ENCODE data around the gene BOD1L1.

Gene BOD1L1

DNA sequence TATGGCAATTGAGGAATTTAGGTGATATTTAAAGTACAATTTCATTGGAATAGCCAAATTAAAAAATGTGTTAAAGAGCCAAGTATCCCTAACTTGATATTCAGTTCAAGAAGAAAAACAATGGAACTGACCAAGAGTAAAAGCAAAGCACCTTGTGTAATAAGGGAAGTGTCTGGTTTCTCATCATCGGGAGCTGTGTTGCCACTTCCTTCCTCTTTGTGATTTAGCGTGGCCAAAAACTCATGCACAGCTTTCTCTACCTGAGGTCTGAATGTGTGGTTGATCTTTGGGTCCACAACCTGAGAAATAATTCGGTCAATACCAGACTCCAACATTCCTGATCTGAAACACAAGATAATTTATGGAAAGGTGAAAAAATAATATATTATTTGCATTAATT is 12.4 kb downstream of the BOD1L1 start:
- H3F3A ChIP-seq (ENCODE audit: insufficient read depth, low read length), result no peaks in the 10 kb centered on the region
- no peak overlapping the region for H3K4me2 ChIP-seq (ENCODE audit: low read length)
- peaks cover 57% of the 10 kb centered on the region for H3K36me3 ChIP-seq (ENCODE audit: insufficient read depth, low read length)
- H4K20me1 ChIP-seq (ENCODE audit: insufficient read depth, low read length), result no peaks in the 10 kb centered on the region
- peaks cover 39% of the 10 kb centered on the region for H3K4me1 ChIP-seq (ENCODE audit: insufficient read depth, low read length, severe bottlenecking)
- no peaks in the 10 kb centered on the region for H3K79me2 ChIP-seq (ENCODE audit: insufficient read depth, low read length)
- peak overlapping the region; percentile 46 for H3K27ac ChIP-seq (ENCODE audit: low read depth, low read length, poor library complexity, severe bottlenecking)
- H3K9me3 ChIP-seq (ENCODE audit: low read length), result no peaks in the 10 kb centered on the region
- no peaks in the 10 kb centered on the region for H3K9me2 ChIP-seq (ENCODE audit: low read depth, low read length)
- no peaks in the 10 kb centered on the region for H3K27me3 ChIP-seq (ENCODE audit: insufficient read depth, low read length)
- no peak overlapping the region for H3K9ac ChIP-seq (ENCODE audit: low read length)
- H3K4me3 ChIP-seq (ENCODE audit: low read depth, low read length, poor library complexity, severe bottlenecking), result no peak overlapping the region
- TF ChIP-seq, protein P1, sequence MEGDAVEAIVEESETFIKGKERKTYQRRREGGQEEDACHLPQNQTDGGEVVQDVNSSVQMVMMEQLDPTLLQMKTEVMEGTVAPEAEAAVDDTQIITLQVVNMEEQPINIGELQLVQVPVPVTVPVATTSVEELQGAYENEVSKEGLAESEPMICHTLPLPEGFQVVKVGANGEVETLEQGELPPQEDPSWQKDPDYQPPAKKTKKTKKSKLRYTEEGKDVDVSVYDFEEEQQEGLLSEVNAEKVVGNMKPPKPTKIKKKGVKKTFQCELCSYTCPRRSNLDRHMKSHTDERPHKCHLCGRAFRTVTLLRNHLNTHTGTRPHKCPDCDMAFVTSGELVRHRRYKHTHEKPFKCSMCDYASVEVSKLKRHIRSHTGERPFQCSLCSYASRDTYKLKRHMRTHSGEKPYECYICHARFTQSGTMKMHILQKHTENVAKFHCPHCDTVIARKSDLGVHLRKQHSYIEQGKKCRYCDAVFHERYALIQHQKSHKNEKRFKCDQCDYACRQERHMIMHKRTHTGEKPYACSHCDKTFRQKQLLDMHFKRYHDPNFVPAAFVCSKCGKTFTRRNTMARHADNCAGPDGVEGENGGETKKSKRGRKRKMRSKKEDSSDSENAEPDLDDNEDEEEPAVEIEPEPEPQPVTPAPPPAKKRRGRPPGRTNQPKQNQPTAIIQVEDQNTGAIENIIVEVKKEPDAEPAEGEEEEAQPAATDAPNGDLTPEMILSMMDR (IDR thresholded peaks at IDR 0.05; ENCODE audit: low read length), result no peak
- no peak for TF ChIP-seq EZH2 (IDR thresholded peaks at IDR 0.05; ENCODE audit: borderline replicate concordance, low read length)
- no peak overlapping the region for H2AFZ ChIP-seq (ENCODE audit: low read length)

DNA sequence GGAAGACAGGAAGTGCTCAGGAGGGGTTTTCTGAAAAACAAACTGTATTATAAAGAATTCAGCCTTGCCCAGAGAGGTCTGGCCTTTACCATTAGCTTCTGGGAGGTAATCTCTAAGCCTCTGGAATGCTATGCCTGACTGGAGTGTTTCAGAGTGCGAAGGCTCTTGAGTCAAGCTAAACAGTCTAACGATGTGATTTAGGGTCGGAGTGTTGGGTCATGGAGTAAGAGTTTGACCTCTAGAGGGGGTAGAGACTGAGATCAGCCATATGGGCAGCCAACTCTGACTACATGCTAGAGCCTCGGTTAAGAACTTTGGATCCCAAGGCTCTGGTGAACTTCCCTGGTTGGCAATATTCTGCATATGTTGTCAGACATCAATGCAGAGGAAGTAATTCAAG is 15.0 kb downstream of the BOD1L1 start:
- no peaks in the 10 kb centered on the region for H3K9me3 ChIP-seq (ENCODE audit: low read length)
- H3K9ac ChIP-seq (ENCODE audit: low read length), result no peak overlapping the region
- H3K4me3 ChIP-seq (ENCODE audit: low read depth, low read length, poor library complexity, severe bottlenecking), result no peak overlapping the region
- H4K20me1 ChIP-seq (ENCODE audit: insufficient read depth, low read length), result no peaks in the 10 kb centered on the region
- no peaks in the 10 kb centered on the region for H3K79me2 ChIP-seq (ENCODE audit: insufficient read depth, low read length)
- H3K36me3 ChIP-seq (ENCODE audit: insufficient read depth, low read length), result peaks cover 51% of the 10 kb centered on the region
- H3K9me2 ChIP-seq (ENCODE audit: low read depth, low read length), result no peaks in the 10 kb centered on the region
- peak overlapping the region; percentile 83 for H3K27ac ChIP-seq (ENCODE audit: low read depth, low read length, poor library complexity, severe bottlenecking)
- H3K27me3 ChIP-seq (ENCODE audit: insufficient read depth, low read length), result no peaks in the 10 kb centered on the region
- no peak overlapping the region for H2AFZ ChIP-seq (ENCODE audit: low read length)
- no peak for TF ChIP-seq EZH2 (IDR thresholded peaks at IDR 0.05; ENCODE audit: borderline replicate concordance, low read length)
- TF ChIP-seq, protein P1 (IDR thresholded peaks at IDR 0.05; ENCODE audit: low read length), result no peak
- no peak overlapping the region for H3K4me2 ChIP-seq (ENCODE audit: low read length)
- peaks cover 39% of the 10 kb centered on the region for H3K4me1 ChIP-seq (ENCODE audit: insufficient read depth, low read length, severe bottlenecking)
- H3F3A ChIP-seq (ENCODE audit: insufficient read depth, low read length), result no peaks in the 10 kb centered on the region

DNA sequence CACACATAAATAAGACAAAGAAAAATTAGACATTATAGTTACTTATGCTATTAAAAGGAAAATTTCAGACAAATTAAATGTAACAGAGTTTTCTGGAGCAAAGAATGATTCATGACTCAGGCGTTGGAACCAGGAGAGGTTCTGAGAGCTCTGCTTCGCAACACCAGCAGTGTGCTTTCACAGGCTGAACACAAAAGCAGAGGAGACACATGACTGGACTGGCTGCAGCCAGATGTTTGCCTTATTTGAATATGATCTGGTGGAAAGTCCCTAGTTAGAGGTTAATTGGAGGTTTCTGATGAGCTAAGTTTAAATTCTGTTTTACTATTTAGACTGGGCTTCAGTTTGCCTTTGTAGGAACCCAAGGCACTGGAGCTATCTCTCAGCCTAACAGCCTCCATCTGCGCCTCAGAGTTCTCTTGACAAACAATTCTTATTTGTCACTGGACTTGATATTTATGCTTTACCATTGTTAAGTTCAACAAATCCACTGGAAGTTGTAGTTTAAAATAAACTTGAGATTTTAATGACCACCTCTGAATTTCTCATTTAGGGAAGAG is 16.2 kb downstream of the BOD1L1 start:
- no peak overlapping the region for H3K4me3 ChIP-seq (ENCODE audit: low read depth, low read length, poor library complexity, severe bottlenecking)
- no peak for TF ChIP-seq EZH2 (IDR thresholded peaks at IDR 0.05; ENCODE audit: borderline replicate concordance, low read length)
- TF ChIP-seq, protein P1 (IDR thresholded peaks at IDR 0.05; ENCODE audit: low read length), result no peak

More for the DNA sequence above, 16.2 kb downstream of the BOD1L1 start:
- Histone ChIP-seq H3K4me1 (ENCODE audit: insufficient read depth, low read length, severe bottlenecking) (peaks cover 39% of the 10 kb centered on the region), H3K36me3 (ENCODE audit: insufficient read depth, low read length) (peaks cover 59% of the 10 kb centered on the region), H3K9ac (ENCODE audit: low read length) (no peak overlapping the region), H4K20me1 (ENCODE audit: insufficient read depth, low read length) (no peaks in the 10 kb centered on the region), H3K27me3 (ENCODE audit: insufficient read depth, low read length) (no peaks in the 10 kb centered on the region), H3K79me2 (ENCODE audit: insufficient read depth, low read length) (no peaks in the 10 kb centered on the region), H3K4me2 (ENCODE audit: low read length) (peak overlapping the region; percentile 34), H3K27ac (ENCODE audit: low read depth, low read length, poor library complexity, severe bottlenecking) (peak overlapping the region; percentile 83), H3F3A (ENCODE audit: insufficient read depth, low read length) (no peaks in the 10 kb centered on the region), H2AFZ (ENCODE audit: low read length) (no peak overlapping the region), H3K9me3 (ENCODE audit: low read length) (no peaks in the 10 kb centered on the region), H3K9me2 (ENCODE audit: low read depth, low read length) (no peaks in the 10 kb centered on the region)
